Activated CD4-positive, alpha-beta T cell treated with anti-CD3 and anti-CD28 coated beads, Interleukin-2, amount 50 U/mL, for 4 hours (primary cell): Measurements from ENCODE around the gene ACD.

Experiments
- DNase-seq, 2 experiments: peaks; one replicate each; pipeline ENCODE4 v3.0.0-alpha.2; 2020

The ACD gene

GRCh38 chr16:67645397-67646121 is 14.5 kb downstream of the ACD start:
- no peak for DNase-seq

GRCh38 chr16:67644038-67644437 is 16.0 kb downstream of the ACD start:
- no peak for DNase-seq

- no peak for DNase-seq
Observed at GRCh38 chr16:67641779-67642708, 18.0 kb downstream of the ACD start.

GRCh38 chr16:67637625-67638024 is 22.4 kb downstream of the ACD start:
- DNase-seq: no peak

- no peak for DNase-seq
Observed at GRCh38 chr16:67636713-67637112, 23.3 kb downstream of the ACD start.

- DNase-seq: no peak
Observed at GRCh38 chr16:67632415-67633172, 27.5 kb downstream of the ACD start.

- DNase-seq: no peak
Observed at GRCh38 chr16:67628216-67628615, 31.8 kb downstream of the ACD start.

GRCh38 chr16:67613808-67614207 is 46.3 kb downstream of the ACD start:
- DNase-seq: no peak

- DNase-seq: no peak
Observed at GRCh38 chr16:67608364-67608763, 51.7 kb downstream of the ACD start.
